Psoas muscle (tissue), 8 donors: ENCODE data around the gene KBTBD4. TPM values are rescaled to one million over a fixed set of nuclear protein-coding genes. Genes with fewer than 3 reads are reported as not detected.

Experiments used
- ATAC-seq, 4 donors: fragments of 200-7000 bp; cut with Tn5 transposase; one replicate each; pipeline ENCODE4 v1.9.1; 2020; ENCODE audit warnings: moderate library complexity in 3 of 4, mild to moderate bottlenecking in 2 of 4
- DNase-seq, 2 donors: peaks; one replicate each; pipeline ENCODE4 v3.0.0-alpha.2; 2020
- H3K27ac ChIP-seq: fragments of 200-600 bp; one replicate; pipeline ENCODE4 v1.8.0; 2022
- H3K27me3 ChIP-seq, 3 donors: fragments of 200-600 bp in 1 of 3; one replicate each; pipeline versions ENCODE4 v1.6.1 to v1.8.0; 2013 to 2022; ENCODE audit warnings: low read length in 2 of 3, mild to moderate bottlenecking in 2 of 3, moderate library complexity in 1 of 3; ENCODE audit not compliant: insufficient read depth in 3 of 3
- H3K36me3 ChIP-seq, 2 donors: fragments of 200-600 bp in 1 of 2; one replicate each; pipeline versions ENCODE4 v1.6.1 to v1.8.0; 2013 to 2022; ENCODE audit warnings: low read depth in 1 of 2, mild to moderate bottlenecking in 1 of 2, moderate library complexity in 1 of 2; ENCODE audit not compliant: insufficient read depth in 1 of 2
- H3K4me1 ChIP-seq: fragments of 200-600 bp; one replicate; pipeline ENCODE4 v1.8.0; 2022
- H3K4me3 ChIP-seq: fragments of 200-600 bp; one replicate; pipeline ENCODE4 v1.8.0; 2022; ENCODE audit warnings: mild to moderate bottlenecking
- H3K9me3 ChIP-seq: fragments of 200-600 bp; one replicate; pipeline ENCODE4 v1.8.0; 2022
- CTCF ChIP-seq: fragments of 200-600 bp; IDR thresholded peaks from one replicate; pipeline ENCODE4 v1.8.0; 2022; ENCODE audit warnings: antibody characterized with exemption
- WGBS, 3 donors: extraction: QIAGEN DNeasy Blood & Tissue Kit; methylation state at CpG; one replicate each; pipeline versions ENCODE4 v1.1.6 to v1.1.7; 2013; 5-methylcytosine and 5-hydroxymethylcytosine counted together
- intact Hi-C, 2 donors: fragments of 100-400 bp; cut with DNase I; formaldehyde crosslinking; loops; one replicate each; pipeline versions ENCODE4 v1.11.0 to v1.14.2; 2022
- polyA plus RNA-seq, 3 donors: library from polyadenylated mRNA; stranded (reverse); fragments of 200-250 nt; gene quantifications; one replicate each; pipeline ENCODE4 v1.2.3, GENCODE V29; 2013
- total RNA-seq, 4 donors: library from RNA; stranded (reverse); fragmentation: NEBNext Ultra II Directional in 2 of 4; extraction: Animal tissue kit (Norgen Biotek cat#: 25700) in 2 of 4; gene quantifications; one replicate each; pipeline versions ENCODE4 v1.2.1 to v1.2.4, GENCODE V29; 2021 to 2023
- donor health status: healthy with polysubstance abuse.
- donor health status: DM: no; HTN: no; CAD: no; lungs with moderate emphysema.
- donor health status: Bipolar disorder and iron deficiency.
- donor health status: healthy.
- donor health status: DM: yes; HTN: yes; CAD: no.
- donor health status: DM: no; HTN: no; CAD: no.
- donor health status: DM: no; HTN: no; CAD: no.
- donor health status: DM: yes; HTN: yes; CAD: no.

Gene KBTBD4
- total and polyA plus RNA-seq, 7 donors: 12.0 to 23.1 (median 17.9) TPM

DNA sequence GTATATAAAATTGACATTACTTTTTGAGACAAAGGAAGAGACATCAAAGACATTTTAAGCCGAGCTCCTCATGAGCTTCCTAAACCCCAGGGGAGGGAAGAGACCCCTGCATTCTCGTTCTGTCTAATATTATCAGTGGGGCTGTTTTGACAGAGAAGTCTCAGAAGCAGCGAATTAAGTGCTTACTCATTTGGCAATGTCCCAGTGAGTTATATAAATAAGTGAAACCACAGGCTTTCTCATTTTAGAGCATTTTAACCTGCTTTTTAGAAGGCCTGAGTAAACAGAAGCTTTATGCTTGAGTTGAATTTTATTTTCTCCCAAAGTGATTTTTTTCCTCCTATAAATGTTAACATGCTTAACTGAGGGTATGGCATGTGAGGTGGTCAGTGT lies 38.6 kb upstream of the KBTBD4 start:
- no peaks in the 10 kb centered on the region for H3K9me3 ChIP-seq
- no peak for ATAC-seq
- H3K27ac ChIP-seq: no peak overlapping the region
- H3K4me3 ChIP-seq: no peak overlapping the region
- intact Hi-C loops: no loop called here
- H3K36me3 ChIP-seq: peaks cover 5 to 74% of the 10 kb centered on the region in 2 donors
- H3K27me3 ChIP-seq: no peaks in the 10 kb centered on the region
- no peaks in the 10 kb centered on the region for H3K4me1 ChIP-seq
- TF ChIP-seq CTCF: no peak
- 62 to 73% (median 66%) methylated on average over 3 of the region's 3 CpGs for WGBS, 3 donors
- DNase-seq: no peak

- no peaks in the 10 kb centered on the region for H3K27me3 ChIP-seq
- ATAC-seq (peak in 3 of 4 donors; percentile 43 to 60 (median 58)), DNase-seq (no peak)
- 82 to 86% (median 85%) methylated on average over 10 of the region's 10 CpGs for WGBS, 3 donors
- peak; percentile 34 for TF ChIP-seq CTCF
- no peaks in the 10 kb centered on the region for H3K4me1 ChIP-seq
- intact Hi-C loops: no loop called here
- H3K4me3 ChIP-seq: no peak overlapping the region
- no peaks in the 10 kb centered on the region for H3K9me3 ChIP-seq
- no peak overlapping the region for H3K27ac ChIP-seq
- H3K36me3 ChIP-seq: peaks cover 5 to 68% of the 10 kb centered on the region in 2 donors
Observed at GRCh38 chr11:47616726-47617416, 38.1 kb upstream of the KBTBD4 start.

GRCh38 chr11:47615249-47615648 lies 36.5 kb upstream of the KBTBD4 start:
- intact Hi-C loops: no loop called here
- Histone ChIP-seq H3K27ac (no peak overlapping the region), H3K36me3 (peaks cover 5 to 67% of the 10 kb centered on the region in 2 donors), H3K9me3 (no peaks in the 10 kb centered on the region), H3K4me1 (no peaks in the 10 kb centered on the region), H3K27me3 (no peaks in the 10 kb centered on the region), H3K4me3 (no peak overlapping the region)
- TF ChIP-seq CTCF: no peak
- DNase-seq (no peak), ATAC-seq (no peak)

DNA sequence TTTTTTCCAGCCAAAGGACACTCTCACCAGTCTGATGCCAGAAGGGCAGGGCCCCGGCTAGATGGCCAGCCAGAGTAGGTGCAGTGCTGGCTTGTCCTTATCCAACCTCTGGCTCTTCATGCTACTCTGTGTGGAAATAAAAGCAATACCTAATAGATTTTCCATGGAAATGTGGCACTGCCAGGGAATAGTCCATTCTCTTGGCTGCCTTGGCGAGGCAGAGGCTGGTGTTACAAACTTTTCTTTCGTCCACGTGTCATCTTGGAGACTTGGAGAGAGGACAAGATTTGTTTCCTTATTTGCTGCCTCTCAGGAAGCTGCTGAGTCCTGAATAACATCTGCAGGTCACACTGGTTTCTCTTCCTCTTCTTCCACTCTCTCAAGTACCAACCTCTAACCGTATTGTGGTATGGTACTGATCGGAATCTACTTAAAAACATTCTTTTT lies 32.6 kb upstream of the KBTBD4 start:
- peak in 3 of 4 donors; percentile 32 to 46 (median 45) for ATAC-seq
- H3K27me3 ChIP-seq: no peaks in the 10 kb centered on the region
- H3K9me3 ChIP-seq: no peaks in the 10 kb centered on the region
- intact Hi-C loops: no loop called here
- H3K27ac ChIP-seq: no peak overlapping the region
- H3K4me3 ChIP-seq: no peak overlapping the region
- WGBS, 3 donors: 19 to 28% (median 25%) methylated on average over 6 of the region's 6 CpGs
- TF ChIP-seq CTCF: no peak
- peaks cover 0 to 48% of the 10 kb centered on the region in 2 donors for H3K36me3 ChIP-seq
- H3K4me1 ChIP-seq: no peaks in the 10 kb centered on the region
- DNase-seq: no peak

GRCh38 chr11:47609675-47610074 lies 30.9 kb upstream of the KBTBD4 start:
- Histone ChIP-seq H3K27ac (no peak overlapping the region), H3K36me3 (peaks cover 0 to 44% of the 10 kb centered on the region in 2 donors), H3K4me1 (no peaks in the 10 kb centered on the region), H3K9me3 (no peaks in the 10 kb centered on the region), H3K27me3 (no peaks in the 10 kb centered on the region), H3K4me3 (no peak overlapping the region)
- intact Hi-C loops: no loop called here
- no peak for TF ChIP-seq CTCF
- DNase-seq: no peak
- WGBS, 3 donors: 45 to 69% (median 52%) methylated on average over 3 of the region's 3 CpGs
- ATAC-seq: no peak
